Gastroesophageal sphincter (tissue), 3 donors: ENCODE measurements around the gene LINGO3.

Source experiments
- CTCF ChIP-seq, 4 experiments: fragments of 200-600 bp in 2 of 4; fragments of 450-650 bp in 2 of 4; sonication (generic) in 1 of 4; IDR thresholded peaks; one replicate each; pipeline ENCODE4 v1.5.1; 2017 to 2019; ENCODE audit warnings: antibody characterized with exemption in 4 of 4, mild to moderate bottlenecking in 2 of 4, moderate library complexity in 2 of 4
- POLR2A ChIP-seq, 2 donors: fragments of 450-650 bp; IDR thresholded peaks; one replicate each; pipeline ENCODE4 v1.6.1; 2017; ENCODE audit warnings: antibody characterized with exemption in 2 of 2, mild to moderate bottlenecking in 2 of 2, moderate library complexity in 1 of 2
- POLR2AphosphoS5 ChIP-seq: sonication (generic); formaldehyde crosslinking; IDR thresholded peaks from one replicate; pipeline ENCODE4 v1.6.1; 2017; ENCODE audit warnings: antibody characterized with exemption

- TF ChIP-seq CTCF (IDR thresholded peaks at IDR 0.05) (peak in 2 of 4 experiments; percentile 9 to 36), POLR2AphosphoS5 (no peak), POLR2A (IDR thresholded peaks at IDR 0.05) (no peak)
Observed at GRCh38 chr19:2337329-2337707, 29.4 kb upstream of the LINGO3 start.
